HG02642 (cell line): ENCODE results near the gene ZNF195.
"Not testable (repeated sequence)": the region's sequence is repeated elsewhere in the genome, so short reads cannot be mapped to it uniquely, and the experiment has no call there.

Experiments used
- ATAC-seq: cut with Tn5 transposase; IDR thresholded peaks from one replicate; pipeline ENCODE4 v1.9.1; 2021; ENCODE audit warnings: mild to moderate bottlenecking; ENCODE audit not compliant: unreplicated experiment, poor library complexity

ZNF195 gene

GRCh38 chr11:3404076-3404925, 25.4 kb upstream of the ZNF195 start:
- ATAC-seq: not testable (repeated sequence)

DNA sequence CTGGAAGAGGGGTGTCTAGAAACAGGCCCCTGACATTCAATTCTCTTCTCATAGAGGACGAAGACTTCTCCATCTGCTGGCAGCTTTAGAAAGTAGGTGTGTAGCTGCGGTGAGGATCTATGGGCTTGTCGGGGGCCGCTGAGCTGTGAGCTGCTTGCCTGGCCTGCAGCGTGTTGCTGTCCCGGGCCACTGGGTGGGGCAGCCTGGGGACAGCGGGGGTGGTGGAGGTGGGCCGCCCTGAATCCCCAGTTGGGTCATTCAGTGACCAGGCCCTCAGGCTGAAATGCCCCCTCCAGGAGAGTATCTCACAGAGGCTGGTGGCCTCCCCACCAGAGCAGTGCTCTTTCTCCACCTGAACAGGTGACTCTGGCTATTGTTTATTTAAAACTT, 23.9 kb upstream of the ZNF195 start:
- ATAC-seq: not testable (repeated sequence)

DNA sequence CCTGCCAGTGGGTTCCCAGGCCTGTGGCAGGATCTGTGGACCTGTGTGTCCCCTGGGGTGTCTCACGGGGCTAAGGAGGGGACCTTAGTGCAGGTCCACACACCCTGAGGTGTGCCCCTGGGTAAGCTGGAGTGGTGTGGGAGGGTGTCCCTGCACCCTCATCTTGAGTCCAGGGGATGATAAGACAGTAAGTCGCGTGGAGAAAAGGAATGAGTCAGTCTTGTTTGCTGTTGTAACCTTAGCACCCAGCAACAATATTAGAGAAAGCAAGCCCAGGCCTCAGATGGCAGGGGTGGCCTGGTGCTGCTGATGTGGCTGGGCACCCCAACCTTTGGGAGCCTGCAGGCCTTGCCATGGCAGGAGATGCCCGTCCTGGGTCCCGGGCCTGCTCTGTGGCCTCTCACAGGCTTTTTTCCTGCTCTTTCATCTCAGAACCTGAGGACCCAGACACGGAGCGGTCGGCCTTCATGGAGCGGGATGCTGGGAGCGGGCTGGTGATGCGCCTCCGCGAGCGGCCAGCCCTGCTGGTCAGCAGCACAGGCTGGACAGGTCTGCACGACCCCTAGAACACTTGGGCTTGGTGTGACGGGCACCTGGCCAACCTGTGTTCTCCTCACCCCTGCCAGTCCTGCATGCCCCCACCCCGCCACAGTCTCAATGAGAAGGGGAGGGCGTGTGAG, 23.4 kb upstream of the ZNF195 start:
- ATAC-seq: not testable (repeated sequence)

DNA sequence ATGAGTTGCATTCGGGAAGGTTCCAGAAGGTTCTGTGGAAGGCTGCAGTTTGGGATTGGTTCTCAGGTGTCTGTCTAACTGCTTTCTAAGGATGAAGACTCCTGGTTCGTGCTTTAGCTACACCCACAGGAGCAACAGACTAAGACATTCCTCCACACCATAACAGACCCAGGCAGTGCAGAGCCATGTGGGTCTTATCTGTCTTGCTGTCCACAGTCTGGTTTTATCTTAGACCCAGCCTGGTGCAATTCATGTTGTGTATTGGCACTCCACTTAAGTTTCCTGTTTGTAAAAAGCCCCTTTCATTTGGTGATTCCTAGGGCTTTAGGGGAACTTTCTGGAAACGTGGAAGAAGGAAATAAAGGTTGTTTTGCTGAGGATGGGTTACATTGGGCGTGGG, 22.1 kb upstream of the ZNF195 start:
- ATAC-seq: not testable (repeated sequence)

DNA sequence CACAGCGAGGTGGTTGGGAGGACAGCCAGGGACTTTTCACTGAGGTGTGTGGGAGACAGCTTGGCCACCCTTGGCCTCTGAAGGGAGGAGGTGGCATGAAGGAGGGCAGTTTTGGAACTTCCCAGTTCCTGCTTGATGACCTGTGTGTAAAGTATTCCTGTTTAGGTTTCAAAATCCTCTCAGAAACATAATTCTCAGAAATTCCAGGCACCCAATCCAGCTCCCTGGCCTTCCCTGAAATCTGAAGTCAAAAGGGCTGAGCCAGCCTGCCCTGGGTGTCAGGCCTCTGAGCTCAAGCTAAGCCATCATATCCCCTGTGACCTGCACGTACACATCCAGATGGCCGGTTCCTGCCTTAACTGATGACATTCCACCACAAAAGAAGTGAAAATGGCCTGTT, 19.6 kb upstream of the ZNF195 start:
- ATAC-seq: not testable (repeated sequence)

DNA sequence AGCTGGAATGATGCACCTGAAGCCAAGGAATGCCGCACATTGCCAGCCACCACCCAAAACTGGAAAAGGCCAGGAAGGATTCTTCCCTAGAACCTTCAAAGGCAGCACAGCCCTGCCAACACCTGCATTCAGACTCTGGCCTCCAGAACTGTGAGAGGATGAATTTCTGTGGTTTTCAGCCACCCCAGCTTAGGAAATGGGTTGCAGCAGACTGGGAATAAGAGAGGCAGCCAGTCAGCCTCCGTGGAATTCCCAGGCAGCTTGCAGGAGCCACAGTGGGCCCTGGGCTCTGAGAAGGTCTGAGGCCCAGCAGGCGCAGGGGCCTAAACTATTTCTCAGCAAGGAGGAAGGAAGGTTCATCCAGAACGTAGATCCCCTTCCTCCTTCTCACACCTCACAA, 19.2 kb upstream of the ZNF195 start:
- ATAC-seq: not testable (repeated sequence)

DNA sequence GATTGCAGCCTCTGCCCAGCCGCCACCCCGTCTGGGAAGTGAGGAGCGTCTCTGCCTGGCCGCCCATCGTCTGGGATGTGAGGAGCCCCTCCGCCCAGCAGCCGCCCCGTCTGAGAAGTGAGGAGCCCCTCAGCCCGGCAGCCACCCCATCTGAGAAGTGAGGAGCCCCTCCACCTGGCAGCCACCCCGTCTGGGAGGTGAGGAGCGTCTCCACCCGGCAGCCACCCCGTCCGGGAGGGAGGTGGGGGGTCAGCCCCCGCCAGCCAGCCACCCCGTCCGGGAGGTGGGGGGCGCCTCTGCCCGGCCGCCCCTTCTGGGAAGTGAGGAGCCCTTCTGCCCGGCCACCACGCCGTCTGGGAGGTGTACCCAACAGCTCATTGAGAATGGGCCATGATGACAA, 18.3 kb upstream of the ZNF195 start:
- not testable (repeated sequence) for ATAC-seq

- ATAC-seq: not testable (repeated sequence)
These were observed 16.5 kb upstream of the ZNF195 start for GRCh38 chr11:3395468-3395867.

- ATAC-seq: not testable (repeated sequence)
These were observed 16.0 kb upstream of the ZNF195 start for GRCh38 chr11:3394956-3395355.

- not testable (repeated sequence) for ATAC-seq
These were observed 14.5 kb upstream of the ZNF195 start for GRCh38 chr11:3393450-3393849.

DNA sequence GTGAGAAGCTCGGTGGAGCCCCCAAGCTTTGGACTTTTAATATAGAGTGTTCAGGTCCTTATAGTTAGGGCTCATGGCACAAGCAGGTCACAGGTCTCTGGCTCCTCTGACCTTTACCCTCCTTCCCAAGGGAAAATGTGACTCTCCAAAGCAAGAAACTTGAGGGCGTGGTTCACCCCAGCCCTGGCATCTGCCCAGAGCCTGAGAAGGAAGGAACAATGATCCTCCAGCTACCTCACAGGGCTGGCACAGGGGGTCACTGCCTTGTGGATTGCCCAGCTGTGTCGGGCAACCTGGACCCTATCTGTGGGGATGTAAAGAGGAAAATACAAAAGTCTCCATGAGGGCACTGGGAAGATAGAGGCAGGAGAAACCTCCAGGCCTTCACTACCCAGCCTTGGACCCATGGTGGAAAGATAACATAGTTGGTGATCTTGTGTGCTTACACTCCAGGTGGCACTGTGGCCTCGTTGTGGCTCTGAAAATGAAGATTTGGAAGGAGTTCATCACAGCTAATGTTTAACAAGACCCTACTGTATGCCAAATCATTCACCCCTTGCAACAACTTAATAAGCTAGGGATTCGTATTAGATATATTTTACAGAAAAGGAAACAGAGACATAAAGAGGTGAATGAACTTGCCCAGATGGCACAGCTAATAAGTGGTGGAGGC, 3.8 kb upstream of the ZNF195 start:
- no peak for ATAC-seq

DNA sequence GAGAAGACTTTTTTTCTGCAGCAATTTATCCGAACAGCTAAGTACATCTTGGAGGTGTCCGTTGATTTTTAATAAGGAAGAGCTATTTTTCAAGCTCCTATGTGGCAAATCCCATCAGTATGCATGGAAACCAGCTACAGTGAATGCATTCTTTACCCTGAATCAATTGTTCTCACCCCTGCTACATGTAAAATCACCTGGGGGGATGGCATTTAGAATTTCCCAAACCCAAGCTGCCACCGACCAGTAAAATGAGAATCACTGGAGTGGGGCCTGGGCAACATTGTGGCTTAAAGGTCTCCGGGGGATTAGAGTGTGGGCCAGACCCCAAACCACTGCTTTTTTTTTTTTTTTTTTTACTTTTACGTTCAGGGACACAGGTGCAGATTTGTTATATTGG, 2.8 kb upstream of the ZNF195 start:
- ATAC-seq: no peak

DNA sequence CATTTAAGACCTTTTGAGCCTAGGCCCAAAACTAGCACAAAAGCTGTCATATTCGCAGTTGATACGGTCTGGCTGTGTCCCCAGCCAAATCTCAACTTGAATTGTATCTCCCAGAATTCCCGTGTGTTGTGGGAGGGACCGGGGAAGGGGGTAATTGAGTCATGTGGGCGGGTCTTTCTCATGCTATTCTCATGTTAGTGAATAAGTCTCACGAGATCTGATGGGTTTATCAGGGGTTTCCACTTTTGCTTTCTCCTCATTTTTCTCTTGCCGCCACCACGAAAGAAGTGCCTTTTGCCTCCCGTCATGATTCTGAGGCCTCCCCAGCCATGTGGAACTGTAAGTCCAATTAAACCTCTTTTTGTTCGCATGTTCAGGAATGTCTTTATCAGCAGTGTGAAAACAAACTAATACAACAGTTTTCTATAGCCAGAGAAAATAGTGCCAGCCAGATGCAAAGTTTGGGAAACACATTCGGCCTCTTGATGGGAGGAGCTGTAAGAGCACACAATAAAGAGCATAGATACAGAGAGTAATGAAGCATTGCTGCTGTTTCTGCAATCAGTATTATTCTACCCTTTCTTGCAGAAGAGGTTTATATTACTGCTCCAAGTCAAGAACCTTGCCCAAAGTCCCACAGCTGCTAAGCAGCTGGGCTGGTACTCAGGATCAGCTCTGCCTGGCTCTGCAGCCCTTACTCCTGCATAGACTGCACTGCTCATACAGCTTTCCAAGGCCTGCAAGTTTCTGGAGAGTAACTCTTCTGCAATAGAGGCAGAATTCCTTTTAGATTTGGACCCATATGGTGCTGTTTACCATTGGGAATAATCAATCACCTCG, 2.0 kb upstream of the ZNF195 start:
- no peak for ATAC-seq

DNA sequence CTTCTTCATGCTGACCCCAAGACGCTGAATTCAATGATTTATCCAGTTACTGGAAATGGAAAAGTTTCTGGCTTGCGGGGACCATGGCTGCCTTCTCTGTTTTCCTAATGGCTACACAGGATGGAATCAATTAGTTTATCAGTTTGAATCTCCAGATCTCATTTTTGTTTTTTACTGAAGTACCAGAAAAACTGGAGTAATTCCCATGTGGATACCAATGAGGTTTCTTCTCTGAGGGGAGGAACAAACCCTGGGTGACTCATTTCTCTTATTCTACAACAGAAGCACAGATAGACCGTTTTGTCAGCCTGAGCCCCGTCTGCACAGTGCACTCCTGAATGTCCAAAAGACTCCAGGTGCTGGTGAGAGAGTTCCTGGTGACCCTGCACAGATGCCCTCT, 3.4 kb downstream of the ZNF195 start:
- ATAC-seq: no peak

DNA sequence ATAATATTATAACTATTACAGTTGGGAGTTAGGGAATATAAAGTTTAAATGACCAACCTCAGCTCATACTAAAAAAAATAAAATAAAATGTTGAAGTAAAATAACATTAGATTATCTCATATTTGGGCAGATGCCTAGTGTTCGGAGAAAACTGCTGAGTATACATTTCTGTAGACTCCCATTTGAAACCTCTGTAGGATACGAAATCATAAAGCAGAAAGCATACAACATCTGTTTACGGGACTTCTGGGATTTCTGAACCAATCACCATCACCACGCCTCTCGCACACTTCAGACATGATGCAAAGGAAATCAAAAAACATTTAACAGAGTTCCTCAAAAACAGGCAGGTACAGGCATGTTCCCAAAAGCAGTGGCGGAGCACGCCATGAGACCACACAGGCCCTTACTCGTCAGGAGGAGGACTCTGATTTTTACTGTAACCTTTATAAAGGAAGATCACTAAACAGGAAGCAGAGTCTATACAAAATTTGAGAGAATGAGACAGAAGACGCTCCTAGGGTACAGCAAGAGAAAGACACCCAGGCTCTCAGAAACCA, 8.6 kb downstream of the ZNF195 start:
- ATAC-seq: no peak

GRCh38 chr11:3369366-3369765, 9.6 kb downstream of the ZNF195 start:
- no peak for ATAC-seq

- no peak for ATAC-seq
These were observed 10.7 kb downstream of the ZNF195 start for GRCh38 chr11:3368199-3368598.

GRCh38 chr11:3367221-3367620, 11.7 kb downstream of the ZNF195 start:
- no peak for ATAC-seq

- no peak for ATAC-seq
These were observed 19.7 kb downstream of the ZNF195 start for GRCh38 chr11:3359092-3359824.
